HCT116 (cell line): ENCODE data around the gene HAUS8. TPM values are rescaled to one million over a fixed set of nuclear protein-coding genes. Genes with fewer than 3 reads are reported as not detected.

Source experiments
- ATAC-seq: fragments of 200-7000 bp; cut with Tn5 transposase; 2 replicates; pipeline ENCODE4 v1.9.1; 2020; ENCODE audit warnings: mild to moderate bottlenecking, moderate library complexity
- BruUV-seq: library from RNA; stranded (reverse); fragments of 400-500 nt; replicated peaks from 2 replicates; lab custom pipeline; 2021; lab: Mats Ljungman, UMichigan
- CTCF ChIA-PET: fragments of 300-600 bp; sonication (Branson Sonifier 250); formaldehyde crosslinking; loops from one replicate; lab custom pipeline; 2021; ENCODE audit warnings: antibody characterized with exemption; lab: Charles Lee
- POLR2A ChIA-PET: fragments of 300-600, 350-600 bp; sonication (Branson Sonifier 250); formaldehyde crosslinking; loops from one replicate; lab custom pipeline; 2021; ENCODE audit warnings: antibody characterized with exemption; lab: Charles Lee
- RAD21 ChIA-PET, 2 experiments: fragments of 300-600 bp; sonication (Branson Sonifier 250); formaldehyde crosslinking; loops; one replicate each; lab custom pipeline; 2023; ENCODE audit warnings: low total read pairs in 2 of 2; ENCODE audit not compliant: uncharacterized antibody in 2 of 2, unreplicated experiment in 2 of 2, low non-redundant PET in 1 of 2; lab: Charles Lee
- DNase-seq: peaks from one replicate; pipeline ENCODE4 v3.0.0-alpha.2; 2010; ENCODE audit warnings: low read depth, low spot score
- H2AFZ ChIP-seq: fragments of 200-600 bp; shearing (Covaris generic), sonication (generic); 2 replicates; pipeline ENCODE4 v1.6.1; 2017; ENCODE audit warnings: low read depth, mixed run types, mixed read lengths, antibody characterized with exemption, low read length; ENCODE audit not compliant: poor library complexity, severe bottlenecking
- H3K27ac ChIP-seq: 2 replicates; pipeline ENCODE4 v1.5.1; 2012; ENCODE audit warnings: low read depth, low read length
- H3K27me3 ChIP-seq: fragments of 200-600 bp; sonication (generic); 2 replicates; pipeline ENCODE4 v1.6.1; 2016; ENCODE audit warnings: mixed run types, low read length, mixed read lengths; ENCODE audit not compliant: insufficient read depth
- H3K36me3 ChIP-seq, 2 experiments: fragments of 200-500 bp in 1 of 2; fragments of 200-600 bp in 1 of 2; sonication (Bioruptor generic) in 1 of 2; sonication (generic) in 1 of 2; 2 replicates each; pipeline versions ENCODE4 v1.5.1 to v1.6.1; 2014 to 2016; ENCODE audit warnings: low read length in 2 of 2, inconsistent platforms in 1 of 2, mixed read lengths in 1 of 2, mixed run types in 1 of 2; ENCODE audit not compliant: insufficient read depth in 2 of 2, control insufficient read depth in 1 of 2
- H3K4me1 ChIP-seq, 2 experiments: fragments of 200-600 bp in 1 of 2; sonication (generic) in 1 of 2; 2 replicates each; pipeline versions ENCODE4 v1.5.1 to v1.6.1; 2012 to 2017; ENCODE audit warnings: low read length in 2 of 2, inconsistent platforms in 1 of 2, mild to moderate bottlenecking in 1 of 2, mixed read lengths in 1 of 2, mixed run types in 1 of 2, moderate library complexity in 1 of 2; ENCODE audit not compliant: insufficient read depth in 2 of 2, control insufficient read depth in 1 of 2
- H3K4me2 ChIP-seq: fragments of 200-600 bp; sonication (generic); 2 replicates; pipeline ENCODE4 v1.6.1; 2017; ENCODE audit warnings: mixed run types, low read length, mixed read lengths
- H3K4me3 ChIP-seq, 2 experiments: fragments of 200-600 bp in 1 of 2; sonication (generic) in 1 of 2; replicated peaks in 1 of 2; 2 replicates each; pipeline ENCODE4 v1.5.1; 2011 to 2016; ENCODE audit warnings: low read length in 2 of 2, control low read depth in 1 of 2, low read depth in 1 of 2, mild to moderate bottlenecking in 1 of 2, mixed read lengths in 1 of 2, mixed run types in 1 of 2
- H3K79me2 ChIP-seq: fragments of 200-600 bp; sonication (generic); 2 replicates; pipeline ENCODE4 v1.6.1; 2017; ENCODE audit warnings: mild to moderate bottlenecking, mixed run types, low read length, moderate library complexity, mixed read lengths; ENCODE audit not compliant: insufficient read depth
- H3K9ac ChIP-seq: fragments of 200-600 bp; sonication (generic); 2 replicates; pipeline ENCODE4 v1.6.1; 2016; ENCODE audit warnings: low read length, mixed read lengths
- H3K9me2 ChIP-seq: fragments of 200-600 bp; sonication (generic), shearing (Covaris generic); 2 replicates; pipeline ENCODE4 v1.6.1; 2017; ENCODE audit warnings: mixed run types, mild to moderate bottlenecking, moderate library complexity; ENCODE audit not compliant: insufficient read depth
- H3K9me3 ChIP-seq, 2 experiments: fragments of 200-500 bp in 1 of 2; fragments of 200-600 bp in 1 of 2; sonication (Bioruptor generic) in 1 of 2; sonication (generic) in 1 of 2; 2 replicates each; pipeline ENCODE4 v1.6.1; 2014 to 2017; ENCODE audit warnings: low read length in 2 of 2, mixed read lengths in 2 of 2, inconsistent platforms in 1 of 2, low read depth in 1 of 2, mild to moderate bottlenecking in 1 of 2, mixed run types in 1 of 2, moderate library complexity in 1 of 2; ENCODE audit not compliant: control insufficient read depth in 1 of 2, insufficient read depth in 1 of 2
- H4K20me1 ChIP-seq: fragments of 200-600 bp; sonication (generic), shearing (Covaris generic); 2 replicates; pipeline ENCODE4 v1.6.1; 2017; ENCODE audit warnings: mixed run types, mild to moderate bottlenecking, moderate library complexity; ENCODE audit not compliant: insufficient read depth
- ATF3 ChIP-seq: IDR thresholded peaks from 2 replicates; pipeline ENCODE4 v1.6.1; 2012
- CEBPB ChIP-seq: IDR thresholded peaks from 2 replicates; pipeline ENCODE4 v1.6.1; 2012; ENCODE audit warnings: low read depth
- EGR1 ChIP-seq: IDR thresholded peaks from 2 replicates; pipeline ENCODE4 v1.6.1; 2012; ENCODE audit warnings: low read depth
- ELF1 ChIP-seq: IDR thresholded peaks from 2 replicates; pipeline ENCODE4 v1.6.1; 2012; ENCODE audit warnings: low read depth, borderline replicate concordance
- MAX ChIP-seq: IDR thresholded peaks from 2 replicates; pipeline ENCODE4 v1.6.1; 2012
- POLR2A ChIP-seq: IDR thresholded peaks from 2 replicates; pipeline ENCODE4 v1.7.0; 2011; ENCODE audit warnings: borderline replicate concordance; ENCODE audit not compliant: insufficient read depth, insufficient read length; ENCODE audit errors: extremely low read depth
- POLR2AphosphoS5 ChIP-seq: IDR thresholded peaks from 2 replicates; pipeline ENCODE4 v1.6.1; 2011; ENCODE audit warnings: mild to moderate bottlenecking, low read depth, low read length, moderate library complexity
- SP1 ChIP-seq: IDR thresholded peaks from 2 replicates; pipeline ENCODE4 v1.6.1; 2012; ENCODE audit warnings: low read depth
- SRF ChIP-seq: IDR thresholded peaks from 2 replicates; pipeline ENCODE4 v1.6.1; 2012; ENCODE audit warnings: low read depth
- TCF7L2 ChIP-seq: IDR thresholded peaks from 2 replicates; pipeline ENCODE4 v1.7.0; 2011; ENCODE audit warnings: borderline replicate concordance, inconsistent platforms; ENCODE audit not compliant: insufficient read depth, insufficient read length; ENCODE audit errors: extremely low read depth
- ZNF274 ChIP-seq: fragments of 200-500 bp; sonication (Bioruptor generic); IDR thresholded peaks from 2 replicates; pipeline ENCODE4 v1.6.1; 2014; ENCODE audit warnings: mild to moderate bottlenecking, low read depth, low read length, inconsistent platforms
- intact Hi-C: fragments of 100-400 bp; cut with micrococcal nuclease; formaldehyde crosslinking; loops from 2 replicates; pipeline ENCODE4 v1.10.0; 2022
- total RNA-seq: library from RNA; stranded (reverse); gene quantifications from one replicate; pipeline ENCODE4 v1.2.1, GENCODE V29; 2021; ENCODE audit not compliant: unreplicated experiment

The HAUS8 gene
- total RNA-seq, 1 experiment from 2014 or later, result 23.6 TPM

GRCh38 chr19:17045907-17046502 lies 29.2 kb downstream of the HAUS8 start:
- no TSS peak for BruUV-seq
- Histone ChIP-seq H3K36me3 (peaks cover 6 to 8% of the 10 kb centered on the region in 2 experiments; a peak in 3 of 4 replicates), H3K4me1 (no peaks in the 10 kb centered on the region), H3K4me2 (no peak overlapping the region), H3K9me2 (no peaks in the 10 kb centered on the region), H3K9me3 (no peaks in the 10 kb centered on the region), H3K9ac (no peak overlapping the region), H3K4me3 (no peak overlapping the region), H3K79me2 (no peaks in the 10 kb centered on the region), H3K27ac (no peak overlapping the region), H2AFZ (no peak overlapping the region), H4K20me1 (no peaks in the 10 kb centered on the region), H3K27me3 (no peaks in the 10 kb centered on the region)
- intact Hi-C loops, result no loop called here
- no peak for DNase-seq
- ChIA-PET CTCF (no interaction called here), POLR2A (no interaction called here), RAD21 (no interaction called here)
- no peak for TF ChIP-seq ATF3
- TF ChIP-seq MAX, result no peak
- TF ChIP-seq EGR1, result no peak
- TF ChIP-seq TCF7L2, result no peak
- TF ChIP-seq POLR2A, result no peak
- no peak for ATAC-seq

- DNase-seq, result no peak
- Histone ChIP-seq H3K9me3 (no peaks in the 10 kb centered on the region), H4K20me1 (no peaks in the 10 kb centered on the region), H3K4me2 (no peak overlapping the region), H3K79me2 (no peaks in the 10 kb centered on the region), H3K9ac (no peak overlapping the region), H3K27ac (no peak overlapping the region), H3K4me3 (no peak overlapping the region), H3K36me3 (0 out of 4 replicates have a peak, but pooled peaks cover 0 to under 1% of the 10 kb centered on the region in 2 experiments), H2AFZ (no peak overlapping the region), H3K9me2 (no peaks in the 10 kb centered on the region), H3K4me1 (no peaks in the 10 kb centered on the region), H3K27me3 (no peaks in the 10 kb centered on the region)
- POLR2A ChIA-PET, result no interaction called here
- CTCF ChIA-PET, result interaction anchor here (1.2 kb wide), 1 partner anchor 9 kb away, joined by 3 read pairs; no protein-coding TSS in a partner anchor
- BruUV-seq, result no TSS peak
- RAD21 ChIA-PET, result no interaction called here
- no peak for TF ChIP-seq SRF
- no peak for TF ChIP-seq SP1
- TF ChIP-seq CEBPB, result no peak
- no peak for TF ChIP-seq MAX
- TF ChIP-seq ZNF274, result no peak
- TF ChIP-seq POLR2AphosphoS5, result no peak
- no peak for TF ChIP-seq ELF1
- ATAC-seq, result no peak
- intact Hi-C loops, result no loop called here
Observed at GRCh38 chr19:17043744-17044143, 31.5 kb downstream of the HAUS8 start.
